WTC11 (cell line): Measurements from ENCODE around the gene CMTM6. TPM values are rescaled to one million over a fixed set of nuclear protein-coding genes. Genes with fewer than 3 reads are reported as not detected.

Experiments used
- ATAC-seq: fragments of 200-7000 bp; cut with Tn5 transposase; 2 replicates; pipeline ENCODE4 v1.10.0; 2021; ENCODE audit warnings: mild to moderate bottlenecking, moderate library complexity
- CTCF ChIA-PET: fragments of 300-600 bp; sonication (Branson Sonifier 250); formaldehyde crosslinking; loops from one replicate; lab custom pipeline; 2021; ENCODE audit warnings: antibody characterized with exemption; lab: Charles Lee
- POLR2A ChIA-PET: fragments of 350-600 bp; sonication (Branson Sonifier 250); formaldehyde crosslinking; loops from one replicate; lab custom pipeline; 2021; ENCODE audit warnings: antibody characterized with exemption; lab: Charles Lee
- DNase-seq: peaks from one replicate; pipeline ENCODE4 v3.0.0; 2021; ENCODE audit warnings: low spot score
- H3K27ac Mint-ChIP-seq: 2 replicates; pipeline ENCODE4 v1.8.0; 2021; ENCODE audit warnings: mixed read lengths
- H3K27me3 Mint-ChIP-seq: 2 replicates; pipeline ENCODE4 v1.8.0; 2021; ENCODE audit warnings: low read depth, mild to moderate bottlenecking, moderate library complexity, mixed read lengths
- H3K36me3 Mint-ChIP-seq: 2 replicates; pipeline ENCODE4 v1.8.0; 2021; ENCODE audit warnings: mixed read lengths
- H3K4me1 Mint-ChIP-seq: 2 replicates; pipeline ENCODE4 v1.8.0; 2022; ENCODE audit warnings: mixed read lengths
- H3K4me3 Mint-ChIP-seq: 2 replicates; pipeline ENCODE4 v1.8.0; 2021; ENCODE audit warnings: mild to moderate bottlenecking, moderate library complexity, mixed read lengths
- H3K9me3 Mint-ChIP-seq: 2 replicates; pipeline ENCODE4 v1.8.0; 2021; ENCODE audit warnings: mixed read lengths
- ARID4B ChIP-seq: sonication (generic); formaldehyde crosslinking; IDR thresholded peaks from 2 replicates; pipeline ENCODE4 v1.8.0; 2023; ENCODE audit warnings: missing genetic modification reagents, mild to moderate bottlenecking, borderline replicate concordance
- ATF1 ChIP-seq: sonication (generic); formaldehyde crosslinking; IDR thresholded peaks from 2 replicates; pipeline ENCODE4 v1.8.1; 2023; ENCODE audit warnings: mild to moderate bottlenecking, moderate library complexity, missing genetic modification reagents
- ATF2 ChIP-seq: sonication (generic); formaldehyde crosslinking; IDR thresholded peaks from 2 replicates; pipeline ENCODE4 v1.8.1; 2022; ENCODE audit warnings: low read depth, missing genetic modification reagents, borderline replicate concordance
- ATF3 ChIP-seq: sonication (generic); formaldehyde crosslinking; conservative IDR thresholded peaks from 2 replicates; pipeline ENCODE4 v1.8.1; 2022; ENCODE audit warnings: mild to moderate bottlenecking, missing genetic modification reagents
- CDX4 ChIP-seq: fragments of 250-450 bp; sonication (Bioruptor Pico); IDR thresholded peaks from 2 replicates; pipeline ENCODE4 v1.9.0; 2021; ENCODE audit warnings: moderate library complexity, mild to moderate bottlenecking, inconsistent platforms, borderline replicate concordance
- CREM ChIP-seq: sonication (generic); formaldehyde crosslinking; IDR thresholded peaks from 2 replicates; pipeline ENCODE4 v1.8.1; 2022; ENCODE audit warnings: mild to moderate bottlenecking, missing genetic modification reagents, moderate library complexity
- ESRRA ChIP-seq: sonication (generic); formaldehyde crosslinking; IDR thresholded peaks from 2 replicates; pipeline ENCODE4 v1.8.1; 2022; ENCODE audit warnings: mild to moderate bottlenecking, missing genetic modification reagents, borderline replicate concordance
- FOXP1 ChIP-seq: sonication (generic); formaldehyde crosslinking; IDR thresholded peaks from 2 replicates; pipeline ENCODE4 v1.8.0; 2022; ENCODE audit warnings: missing genetic modification reagents, mild to moderate bottlenecking, moderate library complexity, borderline replicate concordance
- GRHL2 ChIP-seq: fragments of 250-450 bp; sonication (Bioruptor Pico); IDR thresholded peaks from 2 replicates; pipeline ENCODE4 v1.8.0; 2022; ENCODE audit warnings: mild to moderate bottlenecking, moderate library complexity; ENCODE audit not compliant: insufficient replicate concordance, severe bottlenecking
- NFATC4 ChIP-seq: fragments of 250-450 bp; sonication (Bioruptor Pico); IDR thresholded peaks from 2 replicates; pipeline ENCODE4 v1.9.0; 2021; ENCODE audit warnings: mild to moderate bottlenecking
- NR3C1 ChIP-seq: sonication (generic); formaldehyde crosslinking; conservative IDR thresholded peaks from 2 replicates; pipeline ENCODE4 v1.8.1; 2023; ENCODE audit warnings: low read depth, mild to moderate bottlenecking, missing genetic modification reagents
- STAT6 ChIP-seq: sonication (generic); formaldehyde crosslinking; conservative IDR thresholded peaks from 2 replicates; pipeline ENCODE4 v1.8.1; 2023; ENCODE audit warnings: mild to moderate bottlenecking, low read depth, missing genetic modification reagents, moderate library complexity
- TEAD4 ChIP-seq: sonication (generic); formaldehyde crosslinking; IDR thresholded peaks from 2 replicates; pipeline ENCODE4 v1.8.0; 2022; ENCODE audit warnings: mild to moderate bottlenecking, missing genetic modification reagents
- TP53 ChIP-seq: sonication (generic); formaldehyde crosslinking; IDR thresholded peaks from 2 replicates; pipeline ENCODE4 v1.8.1; 2023; ENCODE audit warnings: mild to moderate bottlenecking, missing genetic modification reagents
- ZNF138 ChIP-seq: sonication (generic); formaldehyde crosslinking; conservative IDR thresholded peaks from 2 replicates; pipeline ENCODE4 v1.8.1; 2022; ENCODE audit warnings: mild to moderate bottlenecking, moderate library complexity, missing genetic modification reagents
- ZNF232 ChIP-seq: sonication (generic); formaldehyde crosslinking; IDR thresholded peaks from 2 replicates; pipeline ENCODE4 v1.8.0; 2022; ENCODE audit warnings: mild to moderate bottlenecking, missing genetic modification reagents
- ZNF416 ChIP-seq: fragments of 250-450 bp; sonication (Bioruptor Pico); IDR thresholded peaks from 2 replicates; pipeline ENCODE4 v1.9.0; 2021; ENCODE audit warnings: mild to moderate bottlenecking, inconsistent platforms
- ZNF423 ChIP-seq: fragments of 250-450 bp; sonication (Bioruptor Pico); IDR thresholded peaks from 2 replicates; pipeline ENCODE4 v2.1.2; 2022; ENCODE audit warnings: mild to moderate bottlenecking, moderate library complexity
- ZNF671 ChIP-seq: fragments of 250-450 bp; sonication (Bioruptor Pico); IDR thresholded peaks from 2 replicates; pipeline ENCODE4 v1.8.0; 2021; ENCODE audit warnings: mild to moderate bottlenecking
- total RNA-seq: library from RNA; stranded (reverse); gene quantifications from 3 replicates; pipeline ENCODE4 v1.2.3, GENCODE V29; 2021

CMTM6 gene
- total RNA-seq, 1 experiment from 2014 or later: 42.3 TPM

- TF ChIP-seq STAT6 (no peak), ZNF416 (CRISPR knock-in tag) (no peak)
Measured at GRCh38 chr3:32453346-32453745, 49.3 kb downstream of the CMTM6 start (continued).

GRCh38 chr3:32452009-32452408 lies 50.6 kb downstream of the CMTM6 start:
- ChIA-PET CTCF (interaction anchor here (1.5 to 2.7 kb wide), 2 partner anchors 16 to 77 kb away, joined by 5 to 14 read pairs; no protein-coding TSS in a partner anchor), POLR2A (no interaction called here)
- no peak overlapping the region for H3K27ac Mint-ChIP-seq
- peaks cover 5% of the 10 kb centered on the region; the same call in 1 of the 2 replicates for H3K36me3 Mint-ChIP-seq
- no peak for DNase-seq
- H3K9me3 Mint-ChIP-seq: no peaks in the 10 kb centered on the region
- no peak for ATAC-seq
- peaks cover 26% of the 10 kb centered on the region for H3K4me1 Mint-ChIP-seq
- no peak overlapping the region for H3K4me3 Mint-ChIP-seq
- no peak for TF ChIP-seq NFATC4 (CRISPR knock-in tag)
- TF ChIP-seq ZNF232: no peak
- no peak for TF ChIP-seq NR3C1 (CRISPR knock-in tag)
- no peak for TF ChIP-seq ATF2 (CRISPR knock-in tag)
- no peak for TF ChIP-seq TP53 (CRISPR knock-in tag)
- no peak for TF ChIP-seq ZNF138
- no peak for TF ChIP-seq TEAD4 (CRISPR knock-in tag)
- TF ChIP-seq GRHL2 (CRISPR knock-in tag): no peak
- no peaks in the 10 kb centered on the region for H3K27me3 Mint-ChIP-seq

GRCh38 chr3:32450992-32451659 lies 51.5 kb downstream of the CMTM6 start:
- no peak for TF ChIP-seq ZNF671
- TF ChIP-seq ARID4B: no peak
- no peak for TF ChIP-seq CDX4
- TF ChIP-seq CREM: no peak
- no peak for TF ChIP-seq FOXP1 (CRISPR knock-in tag)
- no peak for TF ChIP-seq ATF3 (CRISPR knock-in tag)
- no peak for TF ChIP-seq ESRRA (CRISPR knock-in tag)
- no peak for TF ChIP-seq ATF1 (CRISPR knock-in tag)
- no peak for TF ChIP-seq ZNF423 (CRISPR knock-in tag)
- ATAC-seq (no peak), DNase-seq (no peak)
- H3K9me3 Mint-ChIP-seq: no peaks in the 10 kb centered on the region
- H3K4me3 Mint-ChIP-seq: no peak overlapping the region
- POLR2A ChIA-PET: no interaction called here
- CTCF ChIA-PET: interaction anchor here (1.5 to 2.7 kb wide), 2 partner anchors 17 to 76 kb away, joined by 5 to 14 read pairs; no protein-coding TSS in a partner anchor
- no peaks in the 10 kb centered on the region for H3K27me3 Mint-ChIP-seq
- peaks cover 8% of the 10 kb centered on the region for H3K36me3 Mint-ChIP-seq
- peaks cover 25% of the 10 kb centered on the region for H3K4me1 Mint-ChIP-seq
- H3K27ac Mint-ChIP-seq: no peak overlapping the region
